Smooth muscle cell (in vitro differentiated cells): Measurements from ENCODE around the gene ZNF804A. TPM values are rescaled to one million over a fixed set of nuclear protein-coding genes. Genes with fewer than 3 reads are reported as not detected.

ENCODE experiments used
- DNase-seq: peaks from one replicate; lab custom pipeline; 2025; ENCODE audit not compliant: unreplicated experiment; lab: John Stamatoyannopoulos, UW
- H2AFZ ChIP-seq: fragments of 200-600 bp; sonication (generic); 2 replicates; pipeline ENCODE4 v1.6.0; 2016; ENCODE audit warnings: antibody characterized with exemption, low read depth, mild to moderate bottlenecking
- H3F3A ChIP-seq: fragments of 200-600 bp; sonication (generic); 2 replicates; pipeline ENCODE4 v1.6.0; 2017; ENCODE audit warnings: antibody characterized with exemption, low read depth
- H3K27ac ChIP-seq: fragments of 200-600 bp; sonication (generic); 2 replicates; pipeline ENCODE4 v1.5.1; 2016; ENCODE audit warnings: low read depth, mild to moderate bottlenecking
- H3K27me3 ChIP-seq: fragments of 200-600 bp; sonication (generic); 2 replicates; pipeline ENCODE4 v1.6.1; 2016; ENCODE audit warnings: low read depth, mild to moderate bottlenecking
- H3K36me3 ChIP-seq: fragments of 200-600 bp; sonication (generic); 2 replicates; pipeline ENCODE4 v1.5.1; 2016; ENCODE audit warnings: low read depth
- H3K4me1 ChIP-seq: fragments of 200-600 bp; sonication (generic); 2 replicates; pipeline ENCODE4 v1.5.1; 2016; ENCODE audit warnings: low read depth
- H3K4me2 ChIP-seq: fragments of 200-600 bp; sonication (generic); 2 replicates; pipeline ENCODE4 v1.6.0; 2016; ENCODE audit warnings: mild to moderate bottlenecking
- H3K4me3 ChIP-seq: fragments of 200-600 bp; sonication (generic); 2 replicates; pipeline ENCODE4 v1.5.1; 2016; ENCODE audit warnings: mild to moderate bottlenecking
- H3K79me2 ChIP-seq: fragments of 200-600 bp; sonication (generic); 2 replicates; pipeline ENCODE4 v1.6.0; 2016; ENCODE audit warnings: low read depth, mild to moderate bottlenecking
- H3K9ac ChIP-seq: fragments of 200-600 bp; sonication (generic); 2 replicates; pipeline ENCODE4 v1.6.0; 2016; ENCODE audit warnings: low read depth
- H3K9me3 ChIP-seq: fragments of 200-600 bp; sonication (generic); replicated peaks from 2 replicates; pipeline ENCODE4 v1.5.1; 2016; ENCODE audit warnings: low read depth
- H4K20me1 ChIP-seq: fragments of 200-600 bp; sonication (generic); 2 replicates; pipeline ENCODE4 v1.6.0; 2016; ENCODE audit warnings: low read depth
- WGBS: methylation state at CpG from one replicate; pipeline ENCODE4 v1.1.7; 2016; ENCODE audit warnings: low lambda C conversion rate; 5-methylcytosine and 5-hydroxymethylcytosine counted together
- polyA plus RNA-seq: library from polyadenylated mRNA; unstranded; fragments of >200 nt; fragmentation: Nextera tagmentation; extraction: Ambion mirVana; gene quantifications from 2 replicates; pipeline ENCODE4 v1.2.1, GENCODE V29; 2016
- total RNA-seq: library from RNA; depleted of rRNA; stranded (reverse); fragments of >200 nt; gene quantifications from 2 replicates; pipeline ENCODE4 v1.2.3, GENCODE V29; 2014
- TF ChIP-seq, protein P1 (sequence below): fragments of 200-600 bp; sonication (generic); IDR thresholded peaks from 2 replicates; pipeline ENCODE4 v1.5.1; 2017; ENCODE audit warnings: borderline replicate concordance, mild to moderate bottlenecking, antibody characterized with exemption; ENCODE audit not compliant: insufficient read depth, poor library complexity, severe bottlenecking

ZNF804A gene
- total and polyA plus RNA-seq, 2 experiments from 2014 or later: 1.0 to 1.3 TPM

DNA sequence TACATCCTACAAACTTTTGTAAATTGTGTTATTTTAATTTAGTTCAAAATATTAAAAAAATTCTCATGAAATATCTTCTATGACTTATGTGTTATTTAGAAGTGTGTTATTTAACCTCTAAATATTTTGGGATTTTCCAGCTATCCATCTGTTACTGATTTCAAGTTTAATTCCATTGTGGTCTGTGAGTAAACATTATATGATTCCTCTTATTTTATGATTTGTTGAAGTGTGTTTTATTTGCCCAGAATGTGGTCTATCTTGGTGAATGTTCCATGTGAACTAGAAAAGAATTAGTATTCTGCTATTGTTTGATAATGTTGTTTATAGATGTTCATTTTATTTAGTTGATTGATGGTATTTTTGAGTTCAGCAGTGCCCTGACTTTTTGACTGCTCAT lies 136.0 kb downstream of the ZNF804A start:
- Histone ChIP-seq H2AFZ (no peak overlapping the region), H3K79me2 (no peaks in the 10 kb centered on the region), H3K9ac (no peak overlapping the region), H3F3A (no peaks in the 10 kb centered on the region), H3K4me2 (no peak overlapping the region), H3K36me3 (no peaks in the 10 kb centered on the region), H3K27me3 (no peaks in the 10 kb centered on the region), H3K4me1 (peaks cover 5% of the 10 kb centered on the region), H4K20me1 (no peaks in the 10 kb centered on the region), H3K27ac (no peak overlapping the region), H3K9me3 (no peaks in the 10 kb centered on the region), H3K4me3 (no peak overlapping the region)
- no peak for DNase-seq
- TF ChIP-seq, protein P1, sequence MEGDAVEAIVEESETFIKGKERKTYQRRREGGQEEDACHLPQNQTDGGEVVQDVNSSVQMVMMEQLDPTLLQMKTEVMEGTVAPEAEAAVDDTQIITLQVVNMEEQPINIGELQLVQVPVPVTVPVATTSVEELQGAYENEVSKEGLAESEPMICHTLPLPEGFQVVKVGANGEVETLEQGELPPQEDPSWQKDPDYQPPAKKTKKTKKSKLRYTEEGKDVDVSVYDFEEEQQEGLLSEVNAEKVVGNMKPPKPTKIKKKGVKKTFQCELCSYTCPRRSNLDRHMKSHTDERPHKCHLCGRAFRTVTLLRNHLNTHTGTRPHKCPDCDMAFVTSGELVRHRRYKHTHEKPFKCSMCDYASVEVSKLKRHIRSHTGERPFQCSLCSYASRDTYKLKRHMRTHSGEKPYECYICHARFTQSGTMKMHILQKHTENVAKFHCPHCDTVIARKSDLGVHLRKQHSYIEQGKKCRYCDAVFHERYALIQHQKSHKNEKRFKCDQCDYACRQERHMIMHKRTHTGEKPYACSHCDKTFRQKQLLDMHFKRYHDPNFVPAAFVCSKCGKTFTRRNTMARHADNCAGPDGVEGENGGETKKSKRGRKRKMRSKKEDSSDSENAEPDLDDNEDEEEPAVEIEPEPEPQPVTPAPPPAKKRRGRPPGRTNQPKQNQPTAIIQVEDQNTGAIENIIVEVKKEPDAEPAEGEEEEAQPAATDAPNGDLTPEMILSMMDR: no peak

DNA sequence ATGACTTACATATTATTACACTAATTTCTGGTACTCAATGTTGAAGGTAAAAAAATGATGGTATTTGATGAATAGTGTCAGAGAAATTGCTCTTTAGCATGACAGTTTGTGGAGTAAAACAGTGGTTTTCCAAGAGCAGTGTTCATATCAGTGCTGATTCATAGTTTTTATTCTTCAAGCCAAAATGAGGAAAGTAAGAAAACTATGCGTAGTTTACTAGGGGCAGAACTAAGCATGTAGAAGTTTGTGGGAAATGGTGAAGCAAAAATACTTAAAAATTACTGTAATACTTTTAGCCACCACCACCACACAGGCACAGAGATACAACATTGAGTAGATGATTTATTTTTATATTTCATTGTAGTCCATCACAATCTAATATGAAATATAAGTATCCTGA lies 137.3 kb downstream of the ZNF804A start:
- DNase-seq: no peak
- 85% methylated on average over 1 of the region's 1 CpG for whole genome bisulfite sequencing
- Histone ChIP-seq H3K79me2 (no peaks in the 10 kb centered on the region), H3K27ac (no peak overlapping the region), H3K4me3 (no peak overlapping the region), H3K36me3 (no peaks in the 10 kb centered on the region), H2AFZ (no peak overlapping the region), H3K9ac (no peak overlapping the region), H3K4me1 (peaks cover 5% of the 10 kb centered on the region), H3K9me3 (no peaks in the 10 kb centered on the region), H4K20me1 (no peaks in the 10 kb centered on the region), H3K4me2 (no peak overlapping the region), H3F3A (no peaks in the 10 kb centered on the region), H3K27me3 (no peaks in the 10 kb centered on the region)
- TF ChIP-seq, protein P1: no peak

DNA sequence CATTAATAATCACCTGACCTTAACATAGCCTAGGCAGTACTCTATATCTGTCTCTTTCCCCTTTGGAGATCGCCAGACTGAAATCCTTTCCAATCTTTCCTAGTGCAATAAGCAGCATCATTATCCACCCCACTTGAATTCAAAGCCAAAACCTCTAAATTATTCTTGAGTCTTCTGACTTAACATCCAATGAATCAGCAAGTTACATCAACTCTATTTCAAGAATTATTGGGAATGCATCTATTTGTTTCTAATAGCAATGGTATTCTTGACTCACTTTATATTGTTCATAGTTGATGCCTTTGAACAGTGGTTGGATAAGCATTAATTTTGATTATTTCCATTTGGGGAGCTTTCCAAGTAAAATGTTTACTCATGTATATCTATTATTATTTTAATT lies 144.8 kb downstream of the ZNF804A start:
- no peaks in the 10 kb centered on the region for H3K4me1 ChIP-seq
- TF ChIP-seq, protein P1: no peak
- H3K79me2 ChIP-seq: no peaks in the 10 kb centered on the region
- DNase-seq: no peak
- H3K4me2 ChIP-seq: no peak overlapping the region
- WGBS: 97% methylated on average over 1 of the region's 1 CpG
- H3F3A ChIP-seq: no peaks in the 10 kb centered on the region
- no peak overlapping the region for H2AFZ ChIP-seq
- H3K9ac ChIP-seq: no peak overlapping the region
- no peaks in the 10 kb centered on the region for H4K20me1 ChIP-seq
- H3K27me3 ChIP-seq: no peaks in the 10 kb centered on the region
- no peaks in the 10 kb centered on the region for H3K9me3 ChIP-seq
- H3K27ac ChIP-seq: no peak overlapping the region
- no peaks in the 10 kb centered on the region for H3K36me3 ChIP-seq
- H3K4me3 ChIP-seq: no peak overlapping the region

DNA sequence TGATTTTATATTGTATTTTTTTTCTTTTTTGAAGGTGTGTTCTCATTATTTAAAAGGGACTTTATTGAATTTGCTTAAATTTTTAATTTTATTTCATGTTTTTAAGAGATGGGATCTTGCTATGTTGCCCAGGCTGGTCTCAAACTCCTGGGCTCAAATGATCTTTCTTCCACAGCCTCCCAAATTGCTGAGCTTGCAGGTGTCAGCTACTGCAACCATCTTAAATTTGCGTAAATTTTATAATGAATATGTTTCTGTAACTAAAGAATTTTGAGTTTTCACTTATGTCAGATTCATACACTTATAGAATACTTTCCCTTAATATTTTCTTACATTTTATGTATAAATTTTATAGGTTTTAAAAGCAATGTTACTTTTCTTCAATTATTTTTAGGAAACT lies 157.8 kb downstream of the ZNF804A start:
- WGBS: 94% methylated on average over 1 of the region's 1 CpG
- TF ChIP-seq, protein P1: no peak

More for the DNA sequence above, 157.8 kb downstream of the ZNF804A start:
- no peak for DNase-seq
- H3K9ac ChIP-seq: no peak overlapping the region
- no peaks in the 10 kb centered on the region for H3K27me3 ChIP-seq
- no peaks in the 10 kb centered on the region for H3F3A ChIP-seq
- no peaks in the 10 kb centered on the region for H3K36me3 ChIP-seq
- no peak overlapping the region for H2AFZ ChIP-seq
- H3K9me3 ChIP-seq: no peaks in the 10 kb centered on the region
- H4K20me1 ChIP-seq: no peaks in the 10 kb centered on the region
- no peak overlapping the region for H3K27ac ChIP-seq
- H3K4me3 ChIP-seq: no peak overlapping the region
- no peak overlapping the region for H3K4me2 ChIP-seq
- H3K79me2 ChIP-seq: no peaks in the 10 kb centered on the region
- no peaks in the 10 kb centered on the region for H3K4me1 ChIP-seq
